DND-41 (cell line): ENCODE data around the gene ADCY4.

ENCODE experiments used
- EZH2 ChIP-seq: IDR thresholded peaks from 3 replicates; pipeline ENCODE4 v1.6.1; 2012; ENCODE audit warnings: borderline replicate concordance, low read depth, mild to moderate bottlenecking, moderate library complexity, low read length, inconsistent platforms; ENCODE audit not compliant: severe bottlenecking
- TF ChIP-seq, protein P1 (sequence below): IDR thresholded peaks from 2 replicates; pipeline ENCODE4 v1.5.1; 2012; ENCODE audit warnings: borderline replicate concordance, low read length, moderate library complexity, mild to moderate bottlenecking; ENCODE audit not compliant: poor library complexity, severe bottlenecking; ENCODE audit errors: extremely low read depth

DNA sequence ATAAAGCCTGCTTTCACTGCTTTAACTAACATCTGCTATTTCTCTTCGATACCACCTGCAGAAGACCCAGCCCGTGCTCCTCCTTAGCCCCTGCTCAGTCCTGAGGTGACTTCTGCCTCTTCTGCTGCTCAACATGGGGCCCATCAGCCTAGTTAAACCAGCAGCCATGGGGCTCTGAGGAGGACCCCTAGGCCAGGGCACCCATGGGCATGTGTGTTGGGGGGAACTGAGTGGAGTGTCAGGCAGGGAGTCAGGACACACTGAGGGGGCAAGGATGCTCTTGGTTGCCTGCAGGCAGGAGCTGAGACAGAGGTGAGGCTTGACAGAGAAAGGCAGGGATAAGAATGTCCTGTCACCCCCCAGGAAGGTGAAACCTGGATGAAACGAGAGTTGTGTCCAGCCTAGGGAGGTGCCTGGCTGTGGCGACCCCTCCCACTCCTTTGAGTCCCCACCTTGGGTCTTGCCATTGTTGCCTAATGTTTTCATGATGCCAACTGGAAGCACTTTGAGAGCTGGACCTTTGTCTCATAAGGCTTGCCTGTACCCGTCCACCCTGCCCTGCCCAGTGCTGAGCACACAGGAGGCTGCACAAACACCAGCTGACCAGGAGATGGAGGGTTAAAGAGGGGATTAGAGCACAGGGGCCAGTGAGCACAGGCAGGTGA is 50.9 kb downstream of the ADCY4 start:
- TF ChIP-seq, protein P1, sequence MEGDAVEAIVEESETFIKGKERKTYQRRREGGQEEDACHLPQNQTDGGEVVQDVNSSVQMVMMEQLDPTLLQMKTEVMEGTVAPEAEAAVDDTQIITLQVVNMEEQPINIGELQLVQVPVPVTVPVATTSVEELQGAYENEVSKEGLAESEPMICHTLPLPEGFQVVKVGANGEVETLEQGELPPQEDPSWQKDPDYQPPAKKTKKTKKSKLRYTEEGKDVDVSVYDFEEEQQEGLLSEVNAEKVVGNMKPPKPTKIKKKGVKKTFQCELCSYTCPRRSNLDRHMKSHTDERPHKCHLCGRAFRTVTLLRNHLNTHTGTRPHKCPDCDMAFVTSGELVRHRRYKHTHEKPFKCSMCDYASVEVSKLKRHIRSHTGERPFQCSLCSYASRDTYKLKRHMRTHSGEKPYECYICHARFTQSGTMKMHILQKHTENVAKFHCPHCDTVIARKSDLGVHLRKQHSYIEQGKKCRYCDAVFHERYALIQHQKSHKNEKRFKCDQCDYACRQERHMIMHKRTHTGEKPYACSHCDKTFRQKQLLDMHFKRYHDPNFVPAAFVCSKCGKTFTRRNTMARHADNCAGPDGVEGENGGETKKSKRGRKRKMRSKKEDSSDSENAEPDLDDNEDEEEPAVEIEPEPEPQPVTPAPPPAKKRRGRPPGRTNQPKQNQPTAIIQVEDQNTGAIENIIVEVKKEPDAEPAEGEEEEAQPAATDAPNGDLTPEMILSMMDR = no peak
- no peak for TF ChIP-seq EZH2
